ENCODE results near the gene MPRIP.

Gene MPRIP

DNA sequence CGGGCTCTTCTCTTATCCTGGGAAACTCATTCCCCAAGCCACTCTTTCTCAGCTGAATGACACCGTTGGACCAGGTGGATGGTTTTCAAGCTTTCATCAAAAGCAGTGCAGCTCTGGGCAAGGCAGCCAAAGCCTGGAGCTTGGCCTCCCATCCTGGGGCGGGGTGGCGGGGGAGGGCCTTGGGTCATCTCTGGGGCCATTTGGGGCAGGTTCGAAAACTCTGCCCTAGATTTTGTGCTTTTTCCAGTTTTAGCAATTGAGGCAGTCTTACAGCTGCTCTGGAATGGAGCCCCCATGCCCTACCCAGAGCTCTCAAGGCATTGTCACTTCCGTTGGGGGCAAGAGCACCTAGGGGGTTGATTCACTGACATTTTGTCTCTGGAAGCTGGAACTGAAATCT is 9.1 kb downstream of the MPRIP start:
- H3K36me3 ChIP-seq (replicated peaks), result no peaks in the 10 kb centered on the region

GRCh38 chr17:17051791-17052461 is 9.7 kb downstream of the MPRIP start:
- Histone ChIP-seq H3K27ac (no peak overlapping the region), H3K36me3 (replicated peaks) (no peaks in the 10 kb centered on the region), H3K27me3 (replicated peaks) (no peaks in the 10 kb centered on the region), H3K4me3 (ENCODE audit: low read depth, low read length) (no peak overlapping the region)
- DNase-seq, result no peak
- TF ChIP-seq, protein P1, sequence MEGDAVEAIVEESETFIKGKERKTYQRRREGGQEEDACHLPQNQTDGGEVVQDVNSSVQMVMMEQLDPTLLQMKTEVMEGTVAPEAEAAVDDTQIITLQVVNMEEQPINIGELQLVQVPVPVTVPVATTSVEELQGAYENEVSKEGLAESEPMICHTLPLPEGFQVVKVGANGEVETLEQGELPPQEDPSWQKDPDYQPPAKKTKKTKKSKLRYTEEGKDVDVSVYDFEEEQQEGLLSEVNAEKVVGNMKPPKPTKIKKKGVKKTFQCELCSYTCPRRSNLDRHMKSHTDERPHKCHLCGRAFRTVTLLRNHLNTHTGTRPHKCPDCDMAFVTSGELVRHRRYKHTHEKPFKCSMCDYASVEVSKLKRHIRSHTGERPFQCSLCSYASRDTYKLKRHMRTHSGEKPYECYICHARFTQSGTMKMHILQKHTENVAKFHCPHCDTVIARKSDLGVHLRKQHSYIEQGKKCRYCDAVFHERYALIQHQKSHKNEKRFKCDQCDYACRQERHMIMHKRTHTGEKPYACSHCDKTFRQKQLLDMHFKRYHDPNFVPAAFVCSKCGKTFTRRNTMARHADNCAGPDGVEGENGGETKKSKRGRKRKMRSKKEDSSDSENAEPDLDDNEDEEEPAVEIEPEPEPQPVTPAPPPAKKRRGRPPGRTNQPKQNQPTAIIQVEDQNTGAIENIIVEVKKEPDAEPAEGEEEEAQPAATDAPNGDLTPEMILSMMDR (IDR thresholded peaks at IDR 0.05; ENCODE audit: low read depth, low read length, missing control alignments), result no peak
- in situ Hi-C loops (cut with HindIII; ENCODE audit: low pct_ligation_motif_present, low sequenced_read_pairs), result no loop called here

More for the DNA sequence above, 9.1 kb downstream of the MPRIP start:
- Histone ChIP-seq H3K27me3 (replicated peaks) (no peaks in the 10 kb centered on the region), H3K27ac (no peak overlapping the region), H3K4me3 (ENCODE audit: low read depth, low read length) (no peak overlapping the region)
- in situ Hi-C loops (cut with HindIII; ENCODE audit: low pct_ligation_motif_present, low sequenced_read_pairs), result no loop called here
- no peak for DNase-seq
- TF ChIP-seq, protein P1 (IDR thresholded peaks at IDR 0.05; ENCODE audit: low read depth, low read length, missing control alignments), result no peak

GRCh38 chr17:17052462-17053221 is 10.4 kb downstream of the MPRIP start:
- H3K27me3 ChIP-seq (replicated peaks), result no peaks in the 10 kb centered on the region
- in situ Hi-C loops (cut with HindIII; ENCODE audit: low pct_ligation_motif_present, low sequenced_read_pairs), result no loop called here
- H3K4me3 ChIP-seq (ENCODE audit: low read depth, low read length), result no peak overlapping the region
- TF ChIP-seq, protein P1 (IDR thresholded peaks at IDR 0.05; ENCODE audit: low read depth, low read length, missing control alignments), result no peak
- H3K27ac ChIP-seq, result no peak overlapping the region
- no peaks in the 10 kb centered on the region for H3K36me3 ChIP-seq (replicated peaks)
- DNase-seq, result no peak

DNA sequence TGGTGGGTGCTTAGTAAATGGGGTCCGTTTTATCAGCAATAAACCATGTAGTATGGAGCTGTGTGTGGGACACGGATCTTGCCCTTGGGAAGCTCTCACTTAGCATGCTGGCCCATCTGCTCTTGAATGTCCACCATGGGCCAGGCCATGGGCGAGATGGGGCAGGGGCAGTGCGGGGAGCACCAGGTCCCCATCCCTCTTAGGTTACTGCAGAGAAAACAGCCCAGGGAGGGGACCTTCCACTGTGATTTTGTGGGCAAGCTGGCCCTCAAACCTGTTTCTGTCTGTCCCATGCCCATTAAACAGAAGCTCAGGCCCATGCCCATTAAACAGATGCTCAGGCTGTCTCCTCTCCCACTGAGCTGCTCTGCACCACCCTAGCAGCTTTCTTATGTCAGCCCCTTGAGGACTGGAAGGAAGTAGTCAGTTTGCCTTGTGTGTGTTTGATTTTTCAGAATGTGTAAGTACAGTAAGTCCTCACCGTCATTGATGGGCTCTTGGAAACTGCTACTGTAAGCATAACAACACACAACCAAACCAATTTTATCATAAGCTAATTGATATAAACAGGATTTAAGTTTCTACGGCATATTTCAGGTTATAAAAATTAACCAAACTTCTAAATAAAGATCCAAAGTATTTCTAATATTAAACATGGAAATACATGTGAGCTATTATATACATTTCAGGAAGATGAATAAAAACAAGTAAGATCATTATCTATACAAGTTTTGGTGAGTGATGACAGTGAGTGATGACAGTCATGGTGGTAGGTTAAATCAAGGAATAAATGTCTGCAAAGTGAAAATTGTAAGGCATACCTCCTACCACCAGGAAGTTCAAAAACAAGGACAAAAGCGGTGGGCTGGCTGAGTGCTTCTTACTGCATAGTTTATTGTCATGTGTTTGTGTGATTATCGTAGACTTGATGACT is 11.5 kb downstream of the MPRIP start:
- Histone ChIP-seq H3K27me3 (replicated peaks) (no peaks in the 10 kb centered on the region), H3K27ac (no peak overlapping the region), H3K36me3 (replicated peaks) (no peaks in the 10 kb centered on the region), H3K4me3 (ENCODE audit: low read depth, low read length) (no peak overlapping the region)
- DNase-seq, result no peak
- TF ChIP-seq, protein P1 (IDR thresholded peaks at IDR 0.05; ENCODE audit: low read depth, low read length, missing control alignments), result no peak
- in situ Hi-C loops (cut with HindIII; ENCODE audit: low pct_ligation_motif_present, low sequenced_read_pairs), result no loop called here

GRCh38 chr17:17054636-17055035 is 12.4 kb downstream of the MPRIP start:
- in situ Hi-C loops (cut with HindIII; ENCODE audit: low pct_ligation_motif_present, low sequenced_read_pairs), result no loop called here
- TF ChIP-seq, protein P1 (IDR thresholded peaks at IDR 0.05; ENCODE audit: low read depth, low read length, missing control alignments), result no peak
- no peak overlapping the region for H3K4me3 ChIP-seq (ENCODE audit: low read depth, low read length)
- no peaks in the 10 kb centered on the region for H3K36me3 ChIP-seq (replicated peaks)
- DNase-seq, result no peak
- no peaks in the 10 kb centered on the region for H3K27me3 ChIP-seq (replicated peaks)
- no peak overlapping the region for H3K27ac ChIP-seq
